SW 1271 (cell line): ENCODE data around the gene CHMP1B.
A peak's percentile ranks its signal among the peaks of the same experiment; 100 is the strongest.
"Not testable (repeated sequence)": the region's sequence is repeated elsewhere in the genome, so short reads cannot be mapped to it uniquely, and the experiment has no call there.

Experiments used
- DNase-seq, 2 experiments: peaks; one replicate each; lab custom pipeline; 2025; lab: John Stamatoyannopoulos, UW

CHMP1B gene

GRCh38 chr18:11871501-11871900 is 20.3 kb downstream of the CHMP1B start:
- no peak for DNase-seq

- peak in 1 of 2 experiments; percentile 35 for DNase-seq
Observed at GRCh38 chr18:11872479-11873136, 21.4 kb downstream of the CHMP1B start.

GRCh38 chr18:11873670-11874340 is 22.6 kb downstream of the CHMP1B start:
- no peak for DNase-seq

- no peak for DNase-seq
Observed at GRCh38 chr18:11874676-11875075, 23.5 kb downstream of the CHMP1B start.

DNA sequence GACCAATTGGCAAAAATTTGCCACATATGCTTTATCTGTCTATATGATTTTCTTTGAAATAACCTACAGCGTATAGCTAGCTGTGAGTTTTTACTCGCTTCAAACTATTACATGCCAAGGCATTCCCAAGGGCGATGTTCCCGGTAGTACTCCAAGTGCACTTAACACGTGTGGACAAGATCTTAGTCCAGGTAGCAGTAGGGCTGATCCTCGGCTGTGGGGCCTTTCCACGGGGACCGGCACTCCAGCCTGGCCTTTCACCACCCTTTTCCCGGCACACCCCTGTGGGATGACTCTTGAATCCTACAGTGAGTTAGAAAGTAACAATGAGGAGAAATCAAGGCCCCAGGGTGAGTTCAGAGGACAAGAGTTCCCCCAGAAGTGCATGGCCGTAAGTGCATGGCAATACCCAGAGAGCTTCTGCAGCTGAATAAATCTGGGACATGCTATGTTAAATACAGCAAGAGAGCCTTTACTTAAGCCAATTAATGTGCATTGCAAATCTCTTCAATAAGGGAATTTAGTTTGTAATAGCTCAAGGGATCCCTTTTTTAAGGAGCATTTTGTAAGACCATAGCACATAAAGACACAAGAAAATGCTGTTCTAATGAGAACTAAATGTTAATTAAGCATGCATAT is 26.4 kb downstream of the CHMP1B start:
- no peak for DNase-seq

- DNase-seq, result no peak
Observed at GRCh38 chr18:11880586-11881304, 29.5 kb downstream of the CHMP1B start.

GRCh38 chr18:11882636-11883035 is 31.4 kb downstream of the CHMP1B start:
- no peak for DNase-seq

DNA sequence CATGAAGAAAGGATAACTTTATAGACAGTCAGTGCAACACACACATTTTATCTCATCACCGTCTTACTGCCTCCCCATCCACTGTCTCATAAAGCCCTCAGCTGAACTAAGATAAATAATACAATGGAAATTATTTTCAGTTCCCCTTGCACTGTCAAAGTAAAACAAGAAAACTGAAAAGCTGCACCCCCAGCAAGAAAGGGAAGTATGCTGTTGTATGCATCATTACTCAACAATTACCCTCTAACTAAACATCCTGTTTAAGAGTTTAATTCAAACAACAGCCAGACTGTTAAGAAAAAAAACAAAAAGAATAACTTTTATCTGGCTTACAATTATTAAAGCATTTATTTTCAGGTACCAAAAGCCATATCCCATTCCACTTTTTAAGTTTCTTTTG is 31.9 kb downstream of the CHMP1B start:
- no peak for DNase-seq

- DNase-seq, result no peak
Observed at GRCh38 chr18:11884396-11885030, 33.3 kb downstream of the CHMP1B start.

DNA sequence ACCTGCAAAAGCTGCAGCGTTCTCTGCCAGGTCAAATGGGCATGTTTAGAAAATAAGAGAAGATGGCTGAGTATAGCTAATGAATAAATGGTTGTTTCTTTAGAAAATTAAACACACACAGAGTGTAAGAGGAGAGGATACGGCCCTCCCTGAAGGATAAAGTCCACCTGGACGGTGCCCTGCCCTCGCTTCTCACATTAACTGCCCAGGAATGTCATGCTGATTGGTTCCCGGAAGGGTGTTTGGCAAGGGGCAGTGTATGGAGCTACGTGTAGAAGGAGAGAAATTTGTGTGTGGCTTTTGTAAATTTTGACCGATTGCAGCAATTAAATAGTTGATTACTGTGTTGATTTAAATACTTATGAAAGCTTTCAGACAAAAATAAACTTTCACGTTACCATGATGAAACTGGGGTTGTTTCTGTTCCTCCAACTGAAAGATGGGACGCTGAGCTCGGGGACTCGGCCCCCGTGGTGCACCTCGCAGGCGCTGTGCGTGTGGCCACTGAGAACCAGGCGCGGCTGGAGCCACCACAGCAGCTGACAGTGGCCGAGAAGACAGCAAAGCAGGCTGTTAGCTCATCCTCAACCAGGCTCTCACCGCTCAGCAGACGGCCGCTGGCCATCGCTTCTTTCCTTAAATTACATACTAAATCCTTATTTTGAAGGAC is 34.2 kb downstream of the CHMP1B start:
- DNase-seq, result no peak

GRCh38 chr18:11886577-11887110 is 35.4 kb downstream of the CHMP1B start:
- no peak for DNase-seq

GRCh38 chr18:11887328-11888128 is 36.3 kb downstream of the CHMP1B start:
- DNase-seq, result no peak

DNA sequence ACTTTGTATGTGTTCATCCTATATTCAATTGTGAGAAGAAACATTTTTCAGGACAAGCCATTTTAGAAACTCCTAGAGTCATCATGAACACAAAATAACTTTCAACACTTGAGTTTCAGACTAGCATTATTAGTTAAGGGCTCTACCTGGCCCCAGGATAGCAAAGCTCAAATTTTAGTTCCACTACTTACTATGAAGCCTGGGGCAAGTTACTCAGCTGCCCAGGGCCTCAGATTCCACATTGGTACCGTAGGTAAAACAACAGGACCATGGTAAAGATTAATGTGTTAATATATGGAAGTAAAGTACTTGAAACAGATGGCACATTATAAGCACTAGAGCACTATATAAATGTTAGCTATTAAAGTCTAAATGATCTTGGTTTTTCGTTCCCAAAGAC is 37.5 kb downstream of the CHMP1B start:
- no peak for DNase-seq

DNA sequence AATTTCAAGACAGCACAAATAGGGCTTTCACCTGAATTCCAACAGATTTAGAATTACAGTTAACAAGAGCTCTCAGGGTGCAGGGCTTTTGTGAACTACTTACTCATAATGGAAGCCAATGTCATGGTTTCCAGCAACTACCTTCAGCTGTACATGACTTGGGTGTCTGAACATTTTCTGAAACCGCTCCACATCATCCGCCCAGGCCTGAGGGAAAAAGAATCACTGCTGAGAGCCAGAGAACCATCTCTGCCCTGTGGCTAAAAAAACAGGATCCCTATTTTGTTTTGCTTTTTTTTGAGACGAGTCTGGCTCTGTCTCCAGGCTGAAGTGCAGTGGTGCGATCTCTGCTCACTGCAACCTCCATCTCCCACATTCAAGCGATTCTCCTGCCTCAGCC is 38.1 kb downstream of the CHMP1B start:
- no peak for DNase-seq

GRCh38 chr18:11891737-11892136 is 40.5 kb downstream of the CHMP1B start:
- no peak for DNase-seq

DNA sequence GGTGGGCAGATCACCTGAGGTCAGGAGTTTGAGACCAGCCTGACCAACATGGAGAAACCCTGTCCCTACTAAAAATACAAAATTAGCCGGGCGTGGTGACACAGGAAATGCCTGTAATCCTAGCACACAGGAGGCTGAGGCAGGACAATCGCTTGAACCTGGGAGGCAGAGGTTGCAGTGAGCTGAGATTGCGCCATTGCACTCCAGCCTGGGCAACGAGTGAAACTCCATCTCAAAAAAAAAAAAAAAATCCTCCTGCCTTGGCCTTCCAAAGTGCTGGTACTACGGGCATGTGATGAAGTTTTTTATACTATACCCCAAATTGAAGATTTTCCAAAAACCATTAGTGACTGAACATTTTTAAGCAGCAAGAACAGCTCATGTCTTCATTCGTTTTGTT is 41.2 kb downstream of the CHMP1B start:
- not testable (repeated sequence) for DNase-seq

DNA sequence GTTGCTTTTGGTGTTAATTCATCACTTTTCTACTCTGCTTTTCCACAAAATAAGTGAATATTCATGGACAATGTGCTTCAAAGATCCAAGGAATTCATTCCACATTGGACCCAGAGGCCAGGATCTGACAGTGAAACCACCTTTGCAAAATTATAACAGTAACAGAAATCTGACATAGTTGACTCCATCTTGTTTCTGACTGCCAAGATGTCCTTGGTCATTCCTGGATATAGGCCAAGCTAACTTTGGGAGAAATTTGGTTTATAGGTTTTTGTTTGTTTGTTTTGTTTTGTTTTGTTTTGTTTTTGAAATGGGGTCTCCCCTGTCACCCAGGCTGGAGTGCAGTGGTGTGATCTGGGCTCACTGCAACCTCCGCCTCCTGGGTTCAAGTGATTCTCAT is 46.6 kb downstream of the CHMP1B start:
- DNase-seq, result no peak

DNA sequence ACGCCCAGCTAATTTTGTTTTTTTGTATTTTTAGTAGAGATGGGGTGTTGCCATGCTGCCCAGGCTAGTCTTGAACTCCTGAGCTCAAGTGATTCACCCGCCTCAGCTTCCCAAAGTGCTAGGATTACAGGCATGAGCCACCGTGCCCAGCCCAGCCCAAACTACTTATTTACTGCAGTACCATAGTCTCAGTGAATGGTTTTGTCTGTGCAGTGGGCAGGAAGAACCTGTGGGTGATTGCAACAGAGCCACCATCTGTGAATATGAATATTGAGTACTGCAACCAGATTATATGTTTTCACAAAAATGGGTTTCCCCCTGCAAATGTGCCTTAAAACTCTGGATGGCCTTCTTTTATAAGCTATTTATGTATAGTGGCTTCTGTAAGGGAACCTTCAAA is 47.9 kb downstream of the CHMP1B start:
- no peak for DNase-seq

DNA sequence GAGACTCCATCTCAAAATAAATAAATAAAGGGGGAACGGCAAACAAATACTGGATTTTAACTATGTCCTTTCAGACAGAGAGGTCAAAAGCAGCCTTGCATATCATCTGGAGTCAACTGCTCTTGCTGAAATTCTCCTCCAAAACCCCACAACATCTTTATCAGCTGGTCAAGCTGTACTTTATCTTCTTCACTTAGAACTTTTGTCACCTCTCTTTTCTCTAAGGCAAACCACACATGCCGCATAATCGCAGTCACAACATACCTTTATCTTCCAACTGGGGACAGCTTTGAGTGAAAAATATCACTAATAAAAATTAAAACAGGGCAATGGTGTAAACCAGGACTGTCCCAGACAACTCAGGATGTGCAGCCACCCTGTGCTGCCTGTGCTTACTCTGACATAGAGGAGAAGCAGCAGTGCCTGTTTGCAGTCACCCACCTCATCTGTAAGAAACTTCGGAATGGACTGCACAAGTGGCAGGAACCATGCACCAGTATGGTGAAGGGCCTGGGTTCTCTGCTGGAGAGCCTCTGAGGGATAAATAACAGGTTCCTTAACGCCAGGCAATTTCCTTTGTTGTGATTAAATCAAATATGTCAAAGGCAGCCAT is 50.7 kb downstream of the CHMP1B start:
- no peak for DNase-seq
